ENCODE data around the gene EHF. TPM values are rescaled to one million over a fixed set of nuclear protein-coding genes. Genes with fewer than 3 reads are reported as not detected.

EHF gene
- total and polyA plus RNA-seq, 9 of the 15 experiments (the other 6 are each of a cell fraction or from before 2014, with no cell fraction given): 0.04 to 0.54 (median 0.37) TPM

GRCh38 chr11:34640050-34640923 lies 19.4 kb downstream of the EHF start (continued):
- TF ChIP-seq TCFL5 (CRISPR knock-in tag; conservative IDR thresholded peaks at IDR 0.05) (no peak), GATAD2B (IDR thresholded peaks at IDR 0.05; ENCODE audit: borderline replicate concordance) (no peak)

GRCh38 chr11:34640924-34641275 lies 20.0 kb downstream of the EHF start:
- Histone ChIP-seq H3K79me2 (ENCODE audit: control insufficient read depth, insufficient read depth, low read length) (no peaks in the 10 kb centered on the region), H3K9ac (ENCODE audit: insufficient read depth in 1 of 2, low read depth in 2 of 2, low read length in 2 of 2) (no peak overlapping the region)
- POLR2A ChIA-PET: interaction anchor here (1.2 to 4.3 kb wide), 3 partner anchors 9 to 24 kb away, joined by 3 to 17 read pairs (median 9); no protein-coding TSS in a partner anchor

More at GRCh38 chr11:34640924-34641275, 20.0 kb downstream of the EHF start:
- CTCF ChIA-PET (ENCODE audit: low intra/inter-chr PET ratio): no interaction called here
- TF ChIP-seq NFYB (IDR thresholded peaks at IDR 0.05; ENCODE audit: extremely low read depth, insufficient read length): no peak
- in situ Hi-C loops (cut with MboI) (no loop called here), intact Hi-C loops (cut with micrococcal nuclease) (no loop called here)
- Histone ChIP-seq H3K9me1 (ENCODE audit: control insufficient read depth, insufficient read depth, low read length) (no peaks in the 10 kb centered on the region), H3K27me3 (ENCODE audit: control insufficient read depth in 2 of 2, insufficient read depth in 2 of 2, low read length in 2 of 2) (no peaks in the 10 kb centered on the region), H4K20me1 (replicated peaks; ENCODE audit: control insufficient read depth, insufficient read depth, low read length) (no peaks in the 10 kb centered on the region), H3K4me3 (no peak overlapping the region), H2AFZ (ENCODE audit: low read depth, low read length) (no peak overlapping the region), H3K9me3 (replicated peaks; ENCODE audit: control insufficient read depth, insufficient read depth, low read depth, low read length) (no peaks in the 10 kb centered on the region), H3K4me1 (replicated peaks in 1 of 2; ENCODE audit: control insufficient read depth in 2 of 2, insufficient read depth in 2 of 2, low read length in 2 of 2) (peaks cover 5 to 6% of the 10 kb centered on the region in 2 experiments; a peak in 4 of 5 replicates), H3K36me3 (ENCODE audit: control insufficient read depth, insufficient read depth, low read length) (no peaks in the 10 kb centered on the region), H3K27ac (ENCODE audit: extremely low read depth, low read depth, low read length) (no peak overlapping the region), H3K4me2 (ENCODE audit: insufficient read depth, low read length) (no peak overlapping the region)
- WGBS (ENCODE audit: insufficient coverage, low coverage, missing lambda C conversion rate): 34% methylated on average over 2 of the region's 2 CpGs
- ATAC-seq (no peak), FAIRE-seq (no peak), DNase-seq (ENCODE audit: extremely low read depth in 1 of 4, low spot score in 3 of 4) (no peak)
- BruUV-seq (replicated peaks): no TSS peak

All from K562 (cell line).